GM12891 (cell line): ENCODE measurements around the gene UBAC1.

ENCODE experiments used
- POLR2A ChIP-seq: IDR thresholded peaks from 2 replicates; pipeline ENCODE4 v1.6.1; 2011; ENCODE audit warnings: low read depth, low read length, control low read depth
- POLR2AphosphoS5 ChIP-seq: IDR thresholded peaks from 2 replicates; pipeline ENCODE4 v1.6.1; 2011; ENCODE audit warnings: low read depth, low read length, control low read depth
- SPI1 ChIP-seq: IDR thresholded peaks from 2 replicates; pipeline ENCODE4 v1.6.1; 2011; ENCODE audit warnings: low read depth, low read length, control low read depth
- TAF1 ChIP-seq: IDR thresholded peaks from 2 replicates; pipeline ENCODE4 v1.6.1; 2011; ENCODE audit warnings: low read depth, low read length, control low read depth

GRCh38 chr9:135968083-135968476, 6.9 kb upstream of the UBAC1 start:
- TF ChIP-seq TAF1 (no peak), POLR2A (no peak), SPI1 (no peak), POLR2AphosphoS5 (no peak)
